HepG2 (cell line): ENCODE measurements around the gene ARIH2. TPM values are rescaled to one million over a fixed set of nuclear protein-coding genes. Genes with fewer than 3 reads are reported as not detected.
A peak's percentile ranks its signal among the peaks of the same experiment; 100 is the strongest.

Experiments
- ELF1 ChIP-seq: sonication (generic); formaldehyde crosslinking; IDR thresholded peaks from 2 replicates; pipeline ENCODE4 v1.4.0; 2020; ENCODE audit warnings: missing genetic modification reagents
- ELK4 ChIP-seq: sonication (generic); formaldehyde crosslinking; IDR thresholded peaks from 2 replicates; pipeline ENCODE4 v1.9.0; 2021; ENCODE audit warnings: missing genetic modification reagents, borderline replicate concordance
- HCFC1 ChIP-seq: fragments of 150-350 bp; IDR thresholded peaks from 2 replicates; pipeline ENCODE4 v1.6.1; 2014; ENCODE audit warnings: low read depth, low read length
- HOMEZ ChIP-seq: IDR thresholded peaks from 2 replicates; pipeline ENCODE4 v1.6.1; 2016; ENCODE audit warnings: low read depth
- KLF12 ChIP-seq: sonication (generic); formaldehyde crosslinking; IDR thresholded peaks from 2 replicates; pipeline ENCODE4 v1.4.0; 2020; ENCODE audit warnings: missing genetic modification reagents, borderline replicate concordance
- MYC ChIP-seq: sonication (generic); formaldehyde crosslinking; IDR thresholded peaks from 2 replicates; pipeline ENCODE4 v1.9.0; 2021; ENCODE audit warnings: missing genetic modification reagents, borderline replicate concordance
- NFKBIZ ChIP-seq: IDR thresholded peaks from 2 replicates; pipeline ENCODE4 v1.6.1; 2018; ENCODE audit warnings: missing genetic modification reagents, missing compliant biosample characterization
- NKX3-1 ChIP-seq: sonication (generic); formaldehyde crosslinking; IDR thresholded peaks from 2 replicates; pipeline ENCODE4 v1.5.0; 2020; ENCODE audit warnings: missing genetic modification reagents
- PPARG ChIP-seq: conservative IDR thresholded peaks from 2 replicates; pipeline ENCODE4 v1.6.1; 2016; ENCODE audit warnings: missing biosample characterization, missing genetic modification reagents
- REL ChIP-seq: sonication (generic); formaldehyde crosslinking; conservative IDR thresholded peaks from 2 replicates; pipeline ENCODE4 v1.8.0; 2022; ENCODE audit warnings: mild to moderate bottlenecking, missing genetic modification reagents, moderate library complexity
- REXO4 ChIP-seq: sonication (generic); formaldehyde crosslinking; IDR thresholded peaks from 2 replicates; pipeline ENCODE4 v1.8.0; 2022; ENCODE audit warnings: missing genetic modification reagents, mild to moderate bottlenecking, borderline replicate concordance
- SRSF1 ChIP-seq: fragments of 200-400 bp; formaldehyde crosslinking; optimal IDR thresholded peaks from 2 replicates; pipeline ENCODE3; 2017; ENCODE audit warnings: mild to moderate bottlenecking, low read depth, low read length, moderate library complexity
- ZBTB4 ChIP-seq: sonication (generic); formaldehyde crosslinking; IDR thresholded peaks from 2 replicates; pipeline ENCODE4 v1.4.0; 2020; ENCODE audit warnings: missing genetic modification reagents, mild to moderate bottlenecking, borderline replicate concordance
- ZFP82 ChIP-seq: sonication (generic); formaldehyde crosslinking; IDR thresholded peaks from 2 replicates; pipeline ENCODE4 v1.5.1; 2020; ENCODE audit warnings: mild to moderate bottlenecking, missing genetic modification reagents, borderline replicate concordance
- ZKSCAN1 ChIP-seq: fragments of 150-350 bp; IDR thresholded peaks from 2 replicates; pipeline ENCODE4 v1.6.1; 2014; ENCODE audit warnings: low read length
- ZMYM2 ChIP-seq: sonication (generic); formaldehyde crosslinking; IDR thresholded peaks from 2 replicates; pipeline ENCODE4 v1.8.0; 2022; ENCODE audit warnings: mild to moderate bottlenecking, missing genetic modification reagents
- ZMYM3 ChIP-seq: sonication (generic); formaldehyde crosslinking; IDR thresholded peaks from 2 replicates; pipeline ENCODE4 v1.5.1; 2020; ENCODE audit warnings: mild to moderate bottlenecking, missing genetic modification reagents
- ZNF326 ChIP-seq: sonication (generic); formaldehyde crosslinking; IDR thresholded peaks from 2 replicates; pipeline ENCODE4 v1.4.0; 2020; ENCODE audit warnings: missing genetic modification reagents, borderline replicate concordance
- ZNF362 ChIP-seq: sonication (generic); formaldehyde crosslinking; IDR thresholded peaks from 2 replicates; pipeline ENCODE4 v1.4.0; 2020; ENCODE audit warnings: missing genetic modification reagents, mild to moderate bottlenecking, borderline replicate concordance
- ZNF430 ChIP-seq: sonication (generic); formaldehyde crosslinking; IDR thresholded peaks from 2 replicates; pipeline ENCODE4 v1.9.0; 2021; ENCODE audit warnings: mild to moderate bottlenecking, missing genetic modification reagents
- ZNF441 ChIP-seq: sonication (generic); formaldehyde crosslinking; IDR thresholded peaks from 2 replicates; pipeline ENCODE4 v1.7.0; 2021; ENCODE audit warnings: missing genetic modification reagents, borderline replicate concordance
- ZNF775 ChIP-seq: sonication (generic); formaldehyde crosslinking; IDR thresholded peaks from 2 replicates; pipeline ENCODE4 v1.4.0; 2020; ENCODE audit warnings: missing genetic modification reagents, mild to moderate bottlenecking, moderate library complexity, borderline replicate concordance
- ZSCAN9 ChIP-seq: IDR thresholded peaks from 2 replicates; pipeline ENCODE4 v1.6.1; 2016; ENCODE audit warnings: borderline replicate concordance
- polyA plus RNA-seq, 8 experiments: library from polyadenylated mRNA; depleted of rRNA in 3 of 8; stranded (reverse) in 7 of 8; unstranded in 1 of 8; fragments of >200 nt; fragmentation: Illumina TruSeq in 4 of 8; extraction: Trizol in 4 of 8; gene quantifications; 2 replicates each; pipeline versions ENCODE4 v1.2.1 to v1.2.3, GENCODE V29; 2011 to 2016; ENCODE audit warnings: low read depth in 4 of 8, missing spikeins in 1 of 8, mixed read lengths in 1 of 8; ENCODE audit not compliant: insufficient read depth in 1 of 8
- total RNA-seq, 5 experiments: library from RNA; depleted of rRNA; stranded (reverse); fragments of >200 nt; fragmentation: Illumina TruSeq; extraction: Trizol; gene quantifications; 2 replicates each; pipeline ENCODE4 v1.2.3, GENCODE V29; 2016; ENCODE audit warnings: low read depth in 1 of 5

ARIH2 gene
- total and polyA plus RNA-seq, 2 of the 13 experiments (the other 11 are each of a cell fraction or from before 2014, with no cell fraction given) = 64.8 to 83.3 TPM

- TF ChIP-seq ZNF362 (CRISPR knock-in tag) (no peak), ZNF441 (CRISPR knock-in tag) (peak; percentile 43; the same call in 1 of the 2 replicates), SRSF1 (no peak), ZNF430 (CRISPR knock-in tag) (no peak; the same call in none of the 2 replicates), NKX3-1 (CRISPR knock-in tag) (peak; percentile 42; the same call in 1 of the 2 replicates), ZMYM3 (CRISPR knock-in tag) (0 out of 2 replicates have a peak, but pooled peaks have one; percentile 20), NFKBIZ (CRISPR knock-in tag) (0 out of 2 replicates have a peak, but pooled peaks have one; percentile 35), ZMYM2 (CRISPR knock-in tag) (no peak), KLF12 (CRISPR knock-in tag) (no peak), ZNF775 (CRISPR knock-in tag) (no peak), HCFC1 (no peak), ELF1 (0 out of 2 replicates have a peak, but pooled peaks have one; percentile 28), REXO4 (no peak), REL (CRISPR knock-in tag) (peak; percentile 95; the same call in 1 of the 2 replicates), PPARG (CRISPR knock-in tag) (peak; percentile 22; the same call in 1 of the 2 replicates), MYC (peak; percentile 80; the same call in 1 of the 2 replicates), ELK4 (CRISPR knock-in tag) (no peak), ZBTB4 (CRISPR knock-in tag) (no peak), ZNF326 (CRISPR knock-in tag) (0 out of 2 replicates have a peak, but pooled peaks have one; percentile 29), HOMEZ (CRISPR knock-in tag) (no peak), ZKSCAN1 (no peak), ZFP82 (CRISPR knock-in tag) (no peak), ZSCAN9 (peak; percentile 83; the same call in 1 of the 2 replicates)
Observed at GRCh38 chr3:49007068-49007770, 88.6 kb downstream of the ARIH2 start, which contains the start of gene WDR6 (continued).
